ENCODE results near the gene PTGER3.

DNA sequence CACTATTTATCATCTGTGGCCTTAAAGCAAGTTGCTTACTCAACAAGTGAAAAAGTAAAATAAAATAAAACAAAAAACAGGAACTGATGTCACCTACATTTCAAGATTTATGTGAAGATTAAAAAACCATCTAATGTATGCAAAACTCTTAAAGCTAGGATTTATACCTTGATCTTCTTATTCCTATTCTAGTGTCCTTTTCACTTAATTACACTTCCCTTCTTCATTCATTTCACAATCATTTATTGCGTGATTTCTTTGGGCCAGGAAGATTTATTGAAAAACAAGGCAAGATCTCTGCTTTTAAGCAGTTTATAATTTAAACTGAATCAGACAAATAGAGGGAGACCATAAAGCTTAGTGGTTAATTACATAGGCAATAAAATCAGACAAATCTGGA, 18.6 kb downstream of the PTGER3 start:
- no peak for TF ChIP-seq ZFX (IDR thresholded peaks at IDR 0.05; ENCODE audit: borderline replicate concordance)
- TF ChIP-seq, protein P1, sequence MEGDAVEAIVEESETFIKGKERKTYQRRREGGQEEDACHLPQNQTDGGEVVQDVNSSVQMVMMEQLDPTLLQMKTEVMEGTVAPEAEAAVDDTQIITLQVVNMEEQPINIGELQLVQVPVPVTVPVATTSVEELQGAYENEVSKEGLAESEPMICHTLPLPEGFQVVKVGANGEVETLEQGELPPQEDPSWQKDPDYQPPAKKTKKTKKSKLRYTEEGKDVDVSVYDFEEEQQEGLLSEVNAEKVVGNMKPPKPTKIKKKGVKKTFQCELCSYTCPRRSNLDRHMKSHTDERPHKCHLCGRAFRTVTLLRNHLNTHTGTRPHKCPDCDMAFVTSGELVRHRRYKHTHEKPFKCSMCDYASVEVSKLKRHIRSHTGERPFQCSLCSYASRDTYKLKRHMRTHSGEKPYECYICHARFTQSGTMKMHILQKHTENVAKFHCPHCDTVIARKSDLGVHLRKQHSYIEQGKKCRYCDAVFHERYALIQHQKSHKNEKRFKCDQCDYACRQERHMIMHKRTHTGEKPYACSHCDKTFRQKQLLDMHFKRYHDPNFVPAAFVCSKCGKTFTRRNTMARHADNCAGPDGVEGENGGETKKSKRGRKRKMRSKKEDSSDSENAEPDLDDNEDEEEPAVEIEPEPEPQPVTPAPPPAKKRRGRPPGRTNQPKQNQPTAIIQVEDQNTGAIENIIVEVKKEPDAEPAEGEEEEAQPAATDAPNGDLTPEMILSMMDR (IDR thresholded peaks at IDR 0.05) = no peak
